ENCODE measurements around the gene NXN. TPM values are rescaled to one million over a fixed set of nuclear protein-coding genes. Genes with fewer than 3 reads are reported as not detected.

The NXN gene
- total RNA-seq, 6 experiments from 2014 or later = 2.7 to 9.5 (median 8.0) TPM

DNA sequence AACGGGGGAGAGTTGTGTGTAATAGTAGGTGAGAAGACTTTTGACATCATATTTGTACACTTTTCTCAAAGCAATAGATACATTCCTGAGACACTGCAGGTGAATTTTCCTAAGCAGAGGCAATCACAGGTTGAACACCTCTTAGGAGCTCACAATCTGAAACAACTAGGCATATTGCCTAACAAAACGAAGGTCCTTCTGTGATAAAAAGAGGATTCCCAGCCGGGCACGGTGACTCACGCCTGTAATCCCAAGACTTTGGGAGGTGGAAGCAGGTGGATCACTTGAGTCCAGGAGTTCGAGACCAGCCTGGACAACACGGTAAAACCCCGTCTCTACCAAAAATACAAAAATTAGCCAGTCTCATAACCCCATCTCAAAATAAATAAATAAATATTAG, 17.4 kb downstream of the NXN start:
- WGBS (ENCODE audit: insufficient coverage, low coverage, low lambda C conversion rate, missing lambda C conversion rate) = 67% methylated on average over 8 of the region's 8 CpGs
- no peak overlapping the region for H3K27ac ChIP-seq

DNA sequence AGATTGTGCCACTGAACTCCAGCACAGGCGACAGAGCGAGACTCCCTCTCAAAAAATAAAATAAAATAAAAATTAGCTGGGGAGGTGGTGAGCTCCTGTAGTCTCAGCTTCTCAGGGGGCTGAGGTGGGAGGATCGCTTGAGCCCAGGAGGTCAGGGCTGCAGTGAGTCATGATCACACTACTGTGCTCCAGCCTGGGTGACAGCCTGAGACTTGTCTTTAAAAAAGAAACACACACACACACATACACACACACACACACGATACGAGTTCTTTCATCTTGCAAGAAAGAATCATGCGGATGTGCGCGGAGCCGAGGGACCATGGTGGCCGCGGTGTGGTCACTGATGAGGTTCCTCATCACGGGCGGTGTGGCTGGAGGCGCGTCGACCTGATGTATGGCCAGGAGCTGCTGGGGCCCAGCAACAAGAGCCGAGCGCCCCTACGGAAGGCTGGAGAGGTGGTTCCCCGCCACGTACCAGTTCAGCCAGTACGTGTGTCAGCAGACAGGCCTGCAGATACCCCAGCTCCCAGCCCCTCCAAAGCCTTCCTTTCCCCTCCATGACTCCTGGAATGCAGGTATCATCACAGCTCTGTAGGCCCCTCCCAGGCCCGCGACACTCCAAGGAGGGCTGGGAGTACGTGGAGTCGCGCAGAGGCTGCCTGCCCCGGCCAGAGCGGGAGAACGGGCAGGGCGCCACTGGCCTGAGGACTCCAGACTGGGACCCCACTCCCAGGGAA, 20.7 kb downstream of the NXN start:
- Histone ChIP-seq H3K27me3 (no peaks in the 10 kb centered on the region), H3K36me3 (no peaks in the 10 kb centered on the region), H3K27ac (no peak overlapping the region), H3K4me3 (no peak overlapping the region), H3K4me1 (no peaks in the 10 kb centered on the region), H3K9me3 (no peaks in the 10 kb centered on the region)
- intact Hi-C loops (cut with DNase I) = no loop called here
- TF ChIP-seq CTCF (IDR thresholded peaks at IDR 0.05) (no peak), POLR2A (IDR thresholded peaks at IDR 0.05) (no peak)
- ATAC-seq (peak in 1 of 4 donors; percentile 29), DNase-seq (no peak)
- WGBS (ENCODE audit: insufficient coverage, low coverage, low lambda C conversion rate, missing lambda C conversion rate) = 56% methylated on average over 4 of the region's 31 CpGs

More for the DNA sequence above, 17.4 kb downstream of the NXN start:
- Histone ChIP-seq H3K27me3 (no peaks in the 10 kb centered on the region), H3K4me1 (no peaks in the 10 kb centered on the region), H3K9me3 (no peaks in the 10 kb centered on the region), H3K36me3 (no peaks in the 10 kb centered on the region), H3K4me3 (no peak overlapping the region)
- intact Hi-C loops (cut with DNase I) = no loop called here
- DNase-seq = no peak
- no peak for ATAC-seq
- TF ChIP-seq CTCF (IDR thresholded peaks at IDR 0.05) = no peak
- no peak for TF ChIP-seq POLR2A (IDR thresholded peaks at IDR 0.05)

GRCh38 chr17:957856-958421, 21.6 kb downstream of the NXN start:
- Histone ChIP-seq H3K27ac (no peak overlapping the region), H3K4me3 (no peak overlapping the region), H3K4me1 (no peaks in the 10 kb centered on the region), H3K9me3 (no peaks in the 10 kb centered on the region), H3K27me3 (no peaks in the 10 kb centered on the region), H3K36me3 (no peaks in the 10 kb centered on the region)
- DNase-seq = peak in 1 of 3 donors; percentile 2
- intact Hi-C loops (cut with DNase I) = no loop called here
- TF ChIP-seq CTCF (IDR thresholded peaks at IDR 0.05) (no peak), POLR2A (IDR thresholded peaks at IDR 0.05) (no peak)
- no peak for ATAC-seq
- WGBS (ENCODE audit: insufficient coverage, low coverage, low lambda C conversion rate, missing lambda C conversion rate) = 85% methylated on average over 20 of the region's 20 CpGs

- intact Hi-C loops (cut with DNase I) = no loop called here
Observed at GRCh38 chr17:956905-957304, 22.7 kb downstream of the NXN start.

More at GRCh38 chr17:956905-957304, 22.7 kb downstream of the NXN start:
- H3K4me1 ChIP-seq = no peaks in the 10 kb centered on the region
- H3K27ac ChIP-seq = no peak overlapping the region
- ATAC-seq (no peak), DNase-seq (peak in 1 of 3 donors; percentile 2)
- no peak overlapping the region for H3K4me3 ChIP-seq
- TF ChIP-seq CTCF (IDR thresholded peaks at IDR 0.05) = no peak
- TF ChIP-seq POLR2A (IDR thresholded peaks at IDR 0.05) = no peak
- no peaks in the 10 kb centered on the region for H3K36me3 ChIP-seq
- H3K27me3 ChIP-seq = no peaks in the 10 kb centered on the region
- WGBS (ENCODE audit: insufficient coverage, low coverage, low lambda C conversion rate, missing lambda C conversion rate) = 46% methylated on average over 4 of the region's 8 CpGs
- H3K9me3 ChIP-seq = no peaks in the 10 kb centered on the region
